GM12878 (cell line): ENCODE results near the gene HS6ST3. TPM values are rescaled to one million over a fixed set of nuclear protein-coding genes. Genes with fewer than 3 reads are reported as not detected.

Source experiments
- ATAC-seq: fragments of 200-7000 bp; cut with Tn5 transposase; 3 replicates; pipeline ENCODE4 v1.9.1; 2020; ENCODE audit warnings: mild to moderate bottlenecking, moderate library complexity
- BruUV-seq: library from RNA; stranded (reverse); fragments of 400-500 nt; replicated peaks from 2 replicates; lab custom pipeline; 2021; lab: Mats Ljungman, UMichigan
- CTCF ChIA-PET: fragments of 300-600 bp; sonication (Branson Sonifier 250); formaldehyde crosslinking; extraction: SDS; loops from one replicate; lab custom pipeline; 2021; ENCODE audit warnings: inconsistent platforms; lab: Yijun Ruan, JAX
- POLR2A ChIA-PET: fragments of 350-600 bp; formaldehyde crosslinking; extraction: SDS; loops from one replicate; lab custom pipeline; 2021; ENCODE audit warnings: inconsistent platforms; lab: Charles Lee
- RAD21 ChIA-PET: fragments of 300-600 bp; sonication (Branson Sonifier 250); formaldehyde crosslinking; loops from one replicate; lab custom pipeline; 2023; ENCODE audit warnings: antibody characterized with exemption; ENCODE audit not compliant: unreplicated experiment; lab: Charles Lee
- SMC1A ChIA-PET: fragments of 300-600 bp; sonication (Branson Sonifier 250); formaldehyde crosslinking; loops from one replicate; lab custom pipeline; 2023; ENCODE audit not compliant: unreplicated experiment, uncharacterized antibody; lab: Charles Lee
- DNase-seq: peaks from one replicate; pipeline ENCODE4 v3.0.0-alpha.2; 2011; ENCODE audit warnings: low read depth, low spot score
- FAIRE-seq: peaks from 3 replicates; lab custom pipeline; 2011; peaks lifted over from hg19 to GRCh38; lab: Jason Lieb, UNC
- H2AFZ ChIP-seq: 2 replicates; pipeline ENCODE4 v1.6.0; 2011; ENCODE audit warnings: low read depth, low read length, control low read depth; ENCODE audit not compliant: control insufficient read depth
- H3K27ac ChIP-seq: 2 replicates; pipeline ENCODE4 v1.5.1; 2011; ENCODE audit warnings: control low read depth; ENCODE audit not compliant: control insufficient read depth, insufficient read depth
- H3K27me3 ChIP-seq, 2 experiments: replicated peaks in 1 of 2; 2 replicates each; pipeline versions ENCODE4 v1.6.0 to v1.6.1; 2011; ENCODE audit warnings: low read length in 1 of 2; ENCODE audit not compliant: control insufficient read depth in 2 of 2, insufficient read depth in 2 of 2
- H3K36me3 ChIP-seq, 2 experiments: 2 replicates each; pipeline ENCODE4 v1.5.1; 2011; ENCODE audit warnings: low read length in 1 of 2; ENCODE audit not compliant: control insufficient read depth in 2 of 2, insufficient read depth in 2 of 2
- H3K4me1 ChIP-seq: 2 replicates; pipeline ENCODE4 v1.6.1; 2011; ENCODE audit warnings: mild to moderate bottlenecking, low read length, moderate library complexity, mixed read lengths; ENCODE audit not compliant: control insufficient read depth, insufficient read depth
- H3K4me2 ChIP-seq: 2 replicates; pipeline ENCODE4 v1.6.0; 2011; ENCODE audit warnings: control low read depth; ENCODE audit not compliant: control insufficient read depth, insufficient read depth
- H3K4me3 ChIP-seq: fragments of 200-600 bp; sonication (generic); 2 replicates; pipeline ENCODE4 v1.5.1; 2016
- H3K79me2 ChIP-seq: 2 replicates; pipeline ENCODE4 v1.6.0; 2011; ENCODE audit warnings: low read length; ENCODE audit not compliant: control insufficient read depth, insufficient read depth
- H3K9ac ChIP-seq: 2 replicates; pipeline ENCODE4 v1.8.0; 2011; ENCODE audit warnings: low read length, control low read depth, mixed read lengths; ENCODE audit not compliant: control insufficient read depth, insufficient read depth
- H3K9me3 ChIP-seq: replicated peaks from 3 replicates; pipeline ENCODE4 v1.5.1; 2011; ENCODE audit warnings: mild to moderate bottlenecking, low read length; ENCODE audit not compliant: control insufficient read depth, insufficient read depth
- H4K20me1 ChIP-seq: 2 replicates; pipeline ENCODE4 v1.6.0; 2011; ENCODE audit not compliant: control insufficient read depth, insufficient read depth
- CEBPB ChIP-seq, 2 experiments: fragments of 150-350 bp in 1 of 2; IDR thresholded peaks; 2 replicates each; pipeline ENCODE4 v1.6.1; 2012 to 2014; ENCODE audit warnings: low read depth in 2 of 2, low read length in 2 of 2, borderline replicate concordance in 1 of 2, inconsistent platforms in 1 of 2
- DPF2 ChIP-seq: fragments of 450-650 bp; IDR thresholded peaks from 2 replicates; pipeline ENCODE4 v1.6.1; 2017; ENCODE audit warnings: mild to moderate bottlenecking
- JUND ChIP-seq: IDR thresholded peaks from 2 replicates; pipeline ENCODE4 v1.6.1; 2012; ENCODE audit warnings: low read depth, mild to moderate bottlenecking, low read length, improper control_type of control experiment, moderate library complexity
- RAD51 ChIP-seq: fragments of 450-650 bp; IDR thresholded peaks from 2 replicates; pipeline ENCODE4 v1.6.1; 2016; ENCODE audit warnings: moderate library complexity, mild to moderate bottlenecking, inconsistent platforms
- SREBF1 ChIP-seq: IDR thresholded peaks from 2 replicates; pipeline ENCODE4 v1.6.1; 2012; ENCODE audit warnings: mild to moderate bottlenecking, low read length
- SUZ12 ChIP-seq: fragments of 200-600 bp; sonication (generic); IDR thresholded peaks from one replicate; pipeline ENCODE4 v1.6.1; 2018; ENCODE audit warnings: antibody characterized with exemption, mild to moderate bottlenecking; ENCODE audit not compliant: unreplicated experiment
- TCF12 ChIP-seq: IDR thresholded peaks from 2 replicates; pipeline ENCODE4 v1.6.1; 2011; ENCODE audit warnings: low read depth, mild to moderate bottlenecking, low read length
- TCF7 ChIP-seq: IDR thresholded peaks from 2 replicates; pipeline ENCODE4 v1.6.1; 2014; ENCODE audit warnings: antibody characterized with exemption, borderline replicate concordance
- WGBS: methylation state at CpG from one replicate; pipeline ENCODE4 v1.1.6; 2016; ENCODE audit warnings: low lambda C conversion rate; ENCODE audit not compliant: insufficient replicate concordance, insufficient coverage; ENCODE audit errors: missing lambda C conversion rate; 5-methylcytosine and 5-hydroxymethylcytosine counted together
- in situ Hi-C: fragments of 300-500 bp; cut with MboI; formaldehyde crosslinking; loops from 9 replicates; pipeline ENCODE4 v1.14.3; 2018; ENCODE audit warnings: mixed read lengths
- intact Hi-C: fragments of 100-400 bp; cut with micrococcal nuclease; formaldehyde crosslinking; loops from one replicate; pipeline ENCODE4 v1.14.2; 2022; ENCODE audit not compliant: unreplicated experiment
- polyA plus RNA-seq, 11 experiments: library from polyadenylated mRNA; depleted of rRNA in 4 of 11; unstranded in 6 of 11; stranded (reverse) in 5 of 11; fragments of >200 nt; fragmentation: Nextera tagmentation in 4 of 11; fragmentation: Illumina TruSeq in 1 of 11; extraction: Ambion mirVana in 4 of 11; extraction: Trizol in 1 of 11; gene quantifications; 1 replicate in 1 of 11; 2 replicates in 10 of 11; pipeline versions ENCODE4 v1.2.1 to v1.2.3, GENCODE V29; 2011 to 2016; ENCODE audit warnings: inconsistent platforms in 2 of 11, missing spikeins in 2 of 11, low read depth in 1 of 11
- total RNA-seq, 4 experiments: library from RNA; depleted of rRNA in 3 of 4; stranded (reverse); fragments of >200 nt in 3 of 4; fragmentation: Illumina TruSeq in 1 of 4; extraction: Trizol in 1 of 4; gene quantifications; 2 replicates each; pipeline versions ENCODE4 v1.2.1 to v1.2.3, GENCODE V29; 2013 to 2021
- TF ChIP-seq, protein P1 (sequence below): fragments of 450-650 bp; conservative IDR thresholded peaks from 2 replicates; pipeline ENCODE4 v1.6.1; 2017; ENCODE audit warnings: mild to moderate bottlenecking, moderate library complexity

HS6ST3 gene
- total and polyA plus RNA-seq, 10 of the 15 experiments (the other 5 are each of a cell fraction or from before 2014, with no cell fraction given) = under 0.01 to 2.9 TPM; not detected in 8

GRCh38 chr13:96199315-96199714 is 109.4 kb downstream of the HS6ST3 start:
- no peak overlapping the region for H3K4me2 ChIP-seq
- H3K9ac ChIP-seq = no peak overlapping the region
- CTCF ChIA-PET = interaction anchor here (1.0 kb wide), 1 partner anchor 12 kb away, joined by 3 read pairs; no protein-coding TSS in a partner anchor
- no peak overlapping the region for H2AFZ ChIP-seq
- RAD21 ChIA-PET = no interaction called here
- no TSS peak for BruUV-seq
- no peaks in the 10 kb centered on the region; a peak in 1 of 4 replicates for H3K27me3 ChIP-seq
- H3K27ac ChIP-seq = no peak overlapping the region
- SMC1A ChIA-PET = no interaction called here
- no peaks in the 10 kb centered on the region for H3K9me3 ChIP-seq
- no peak for FAIRE-seq
- H4K20me1 ChIP-seq = no peaks in the 10 kb centered on the region
- POLR2A ChIA-PET = no interaction called here
- TF ChIP-seq DPF2 = no peak
- TF ChIP-seq TCF12 = no peak
- TF ChIP-seq RAD51 = no peak
- in situ Hi-C loops = no loop called here
- no peaks in the 10 kb centered on the region for H3K79me2 ChIP-seq
- no peaks in the 10 kb centered on the region for H3K4me1 ChIP-seq
- 0% methylated on average over 3 of the region's 3 CpGs for WGBS
- H3K36me3 ChIP-seq = no peaks in the 10 kb centered on the region
- no peak for DNase-seq
- no peak for ATAC-seq
- H3K4me3 ChIP-seq = no peak overlapping the region
- intact Hi-C loops = no loop called here

- Histone ChIP-seq H3K27ac (no peak overlapping the region), H4K20me1 (no peaks in the 10 kb centered on the region), H2AFZ (no peak overlapping the region), H3K4me3 (no peak overlapping the region), H3K4me2 (no peak overlapping the region), H3K9ac (no peak overlapping the region), H3K36me3 (no peaks in the 10 kb centered on the region), H3K79me2 (no peaks in the 10 kb centered on the region), H3K9me3 (no peaks in the 10 kb centered on the region), H3K4me1 (no peaks in the 10 kb centered on the region), H3K27me3 (no peaks in the 10 kb centered on the region)
- RAD21 ChIA-PET = no interaction called here
- SMC1A ChIA-PET = no interaction called here
- CTCF ChIA-PET = interaction anchor here (1.1 kb wide), 1 partner anchor 181 kb away, joined by 3 read pairs; no protein-coding TSS in a partner anchor
- TF ChIP-seq SREBF1 (no peak), CEBPB (IDR thresholded peaks at IDR 0.05; ENCODE audit: borderline replicate concordance in 1 of 2, low read depth in 2 of 2, low read length in 2 of 2) (no peak), SUZ12 (no peak), TCF7 (no peak), JUND (no peak)
- TF ChIP-seq, protein P1, sequence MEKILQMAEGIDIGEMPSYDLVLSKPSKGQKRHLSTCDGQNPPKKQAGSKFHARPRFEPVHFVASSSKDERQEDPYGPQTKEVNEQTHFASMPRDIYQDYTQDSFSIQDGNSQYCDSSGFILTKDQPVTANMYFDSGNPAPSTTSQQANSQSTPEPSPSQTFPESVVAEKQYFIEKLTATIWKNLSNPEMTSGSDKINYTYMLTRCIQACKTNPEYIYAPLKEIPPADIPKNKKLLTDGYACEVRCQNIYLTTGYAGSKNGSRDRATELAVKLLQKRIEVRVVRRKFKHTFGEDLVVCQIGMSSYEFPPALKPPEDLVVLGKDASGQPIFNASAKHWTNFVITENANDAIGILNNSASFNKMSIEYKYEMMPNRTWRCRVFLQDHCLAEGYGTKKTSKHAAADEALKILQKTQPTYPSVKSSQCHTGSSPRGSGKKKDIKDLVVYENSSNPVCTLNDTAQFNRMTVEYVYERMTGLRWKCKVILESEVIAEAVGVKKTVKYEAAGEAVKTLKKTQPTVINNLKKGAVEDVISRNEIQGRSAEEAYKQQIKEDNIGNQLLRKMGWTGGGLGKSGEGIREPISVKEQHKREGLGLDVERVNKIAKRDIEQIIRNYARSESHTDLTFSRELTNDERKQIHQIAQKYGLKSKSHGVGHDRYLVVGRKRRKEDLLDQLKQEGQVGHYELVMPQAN = no peak
- FAIRE-seq (no peak), ATAC-seq (no peak), DNase-seq (no peak)
- intact Hi-C loops (no loop called here), in situ Hi-C loops (no loop called here)
- POLR2A ChIA-PET = no interaction called here
- WGBS = 44% methylated on average over 6 of the region's 6 CpGs
- no TSS peak for BruUV-seq
Observed at GRCh38 chr13:96200810-96201209, 110.9 kb downstream of the HS6ST3 start.
